Small intestine (tissue), 7 donors: ENCODE measurements around the gene FAM25G. TPM values are rescaled to one million over a fixed set of nuclear protein-coding genes. Genes with fewer than 3 reads are reported as not detected.
"Not testable (repeated sequence)": the region's sequence is repeated elsewhere in the genome, so short reads cannot be mapped to it uniquely, and the experiment has no call there.

ENCODE experiments used
- DNase-seq, 2 donors: peaks; one replicate each; pipeline versions ENCODE4 v3.0.0 to v3.0.0-alpha.2; 2013
- FAIRE-seq: peaks from 2 replicates; lab custom pipeline; 2012; peaks lifted over from hg19 to GRCh38; lab: Jason Lieb, UNC
- H3K27ac ChIP-seq, 3 donors: one replicate each; pipeline ENCODE4 v1.5.1; 2013; ENCODE audit warnings: low read length in 2 of 3, mild to moderate bottlenecking in 2 of 3, control low read depth in 1 of 3, inconsistent platforms in 1 of 3, low read depth in 1 of 3, moderate library complexity in 1 of 3
- H3K27me3 ChIP-seq, 3 donors: one replicate each; pipeline ENCODE4 v1.6.1; 2013; ENCODE audit warnings: low read length in 3 of 3, inconsistent platforms in 1 of 3; ENCODE audit not compliant: control insufficient read depth in 3 of 3, insufficient read depth in 3 of 3
- H3K36me3 ChIP-seq, 3 donors: one replicate each; pipeline ENCODE4 v1.6.1; 2013; ENCODE audit warnings: low read length in 3 of 3, inconsistent platforms in 1 of 3, low read depth in 1 of 3, mild to moderate bottlenecking in 1 of 3, moderate library complexity in 1 of 3; ENCODE audit not compliant: control insufficient read depth in 3 of 3, insufficient read depth in 2 of 3
- H3K4me1 ChIP-seq, 3 donors: one replicate each; pipeline ENCODE4 v1.6.1; 2013; ENCODE audit warnings: low read length in 2 of 3, inconsistent platforms in 1 of 3, low read depth in 1 of 3, mild to moderate bottlenecking in 1 of 3, moderate library complexity in 1 of 3; ENCODE audit not compliant: control insufficient read depth in 3 of 3, insufficient read depth in 2 of 3
- H3K4me3 ChIP-seq, 3 donors: one replicate each; pipeline ENCODE4 v1.5.1; 2013; ENCODE audit warnings: low read length in 3 of 3, control low read depth in 1 of 3, inconsistent platforms in 1 of 3, low read depth in 1 of 3, mild to moderate bottlenecking in 1 of 3, moderate library complexity in 1 of 3
- H3K9me3 ChIP-seq, 2 donors: one replicate each; pipeline ENCODE4 v1.6.1; 2013; ENCODE audit warnings: low read depth in 1 of 2, low read length in 1 of 2; ENCODE audit not compliant: control insufficient read depth in 2 of 2, insufficient read depth in 1 of 2
- WGBS, 3 donors: extraction: QIAGEN DNeasy Blood & Tissue Kit; methylation state at CpG; one replicate each; pipeline ENCODE4 v1.1.7; 2013; 5-methylcytosine and 5-hydroxymethylcytosine counted together
- polyA plus RNA-seq, 4 donors: library from polyadenylated mRNA; stranded (reverse) in 3 of 4; unstranded in 1 of 4; fragments of 200-250 nt in 3 of 4; fragments of 120-200 nt in 1 of 4; gene quantifications; one replicate each; pipeline versions ENCODE4 v1.2.1 to v1.2.3, GENCODE V29; 2013
- donor health status: healthy with polysubstance abuse.
- donor health status: control.
- donor health status: control.
- donor health status: Bipolar disorder and iron deficiency.
- donor health status: healthy.

The FAM25G gene
- polyA plus RNA-seq, 4 donors, result 46.7 to 272 TPM; not detected in 2

- not testable (repeated sequence) for H3K4me3 ChIP-seq, DNase-seq, H3K27ac ChIP-seq, H3K27me3 ChIP-seq, H3K4me1 ChIP-seq, FAIRE-seq, H3K9me3 ChIP-seq, H3K36me3 ChIP-seq
- WGBS, 3 donors, result no CpG with 5 or more reads among the region's 1 CpG
Measured at GRCh38 chr10:47482367-47482766, 9.1 kb downstream of the FAM25G start.

- FAIRE-seq, result not testable (repeated sequence)
Measured at GRCh38 chr10:47481768-47482181, 9.7 kb downstream of the FAM25G start.

GRCh38 chr10:47481182-47481766, 10.2 kb downstream of the FAM25G start:
- not testable (repeated sequence) for H3K4me3 ChIP-seq, DNase-seq, H3K9me3 ChIP-seq, H3K36me3 ChIP-seq, FAIRE-seq, H3K27me3 ChIP-seq, H3K27ac ChIP-seq, H3K4me1 ChIP-seq
- WGBS, 3 donors, result 60 to 67% (median 65%) methylated on average over 7 to 8 of the region's 10 CpGs

More at GRCh38 chr10:47481768-47482181, 9.7 kb downstream of the FAM25G start:
- not testable (repeated sequence) for H3K36me3 ChIP-seq, H3K27me3 ChIP-seq, H3K27ac ChIP-seq, H3K4me1 ChIP-seq, DNase-seq, H3K9me3 ChIP-seq, H3K4me3 ChIP-seq
- 63 to 84% (median 82%) methylated on average over 4 to 5 of the region's 6 CpGs for WGBS, 3 donors

- not testable (repeated sequence) for H3K9me3 ChIP-seq, H3K4me1 ChIP-seq, H3K27ac ChIP-seq, DNase-seq, FAIRE-seq, H3K4me3 ChIP-seq, H3K36me3 ChIP-seq, H3K27me3 ChIP-seq
- no CpG with 5 or more reads among the region's 3 CpGs for WGBS, 3 donors
Measured at GRCh38 chr10:47480133-47480532, 11.4 kb downstream of the FAM25G start.

GRCh38 chr10:47478114-47478513, 13.4 kb downstream of the FAM25G start:
- 56 to 66% (median 61%) methylated on average over 2 to 4 of the region's 5 CpGs for WGBS, 3 donors
- DNase-seq, H3K9me3 ChIP-seq, H3K4me1 ChIP-seq, H3K27me3 ChIP-seq, H3K4me3 ChIP-seq, H3K27ac ChIP-seq, H3K36me3 ChIP-seq, FAIRE-seq: not testable (repeated sequence)

- WGBS, 3 donors, result 93 to 97% (median 93%) methylated on average over 6 to 9 of the region's 11 CpGs
- not testable (repeated sequence) for H3K4me1 ChIP-seq, H3K36me3 ChIP-seq, FAIRE-seq, H3K9me3 ChIP-seq, H3K4me3 ChIP-seq, H3K27ac ChIP-seq, H3K27me3 ChIP-seq, DNase-seq
Measured at GRCh38 chr10:47477078-47477477, 14.4 kb downstream of the FAM25G start.

- H3K27me3 ChIP-seq, DNase-seq, H3K4me1 ChIP-seq, H3K36me3 ChIP-seq, H3K27ac ChIP-seq, H3K4me3 ChIP-seq, FAIRE-seq, H3K9me3 ChIP-seq: not testable (repeated sequence)
- 77 to 82% (median 79%) methylated on average over 5 of the region's 5 CpGs for WGBS, 3 donors
Measured at GRCh38 chr10:47475101-47475500, 16.4 kb downstream of the FAM25G start.

GRCh38 chr10:47473516-47473915, 18.0 kb downstream of the FAM25G start:
- not testable (repeated sequence) for H3K9me3 ChIP-seq, H3K27ac ChIP-seq, H3K4me3 ChIP-seq, DNase-seq, H3K36me3 ChIP-seq, H3K27me3 ChIP-seq, FAIRE-seq, H3K4me1 ChIP-seq
- no CpG with 5 or more reads among the region's 7 CpGs for WGBS, 3 donors

- not testable (repeated sequence) for H3K4me3 ChIP-seq, DNase-seq, H3K9me3 ChIP-seq, FAIRE-seq, H3K27ac ChIP-seq, H3K4me1 ChIP-seq, H3K27me3 ChIP-seq, H3K36me3 ChIP-seq
- whole genome bisulfite sequencing, 3 donors, result 17 to 47% methylated on average over 1 of the region's 3 CpGs; no CpG with 5 or more reads in 1 of the 3 donors
Measured at GRCh38 chr10:47472647-47473046, 18.9 kb downstream of the FAM25G start.
